NOMO-1 (cell line): ENCODE data around the gene ARHGEF10L.

Experiments used
- DNase-seq, 2 experiments: peaks; one replicate each; lab custom pipeline; 2025; ENCODE audit not compliant: unreplicated experiment in 2 of 2; lab: John Stamatoyannopoulos, UW

The ARHGEF10L gene

GRCh38 chr1:17568014-17568900, 28.8 kb downstream of the ARHGEF10L start:
- no peak for DNase-seq

- peak; percentile 41 to 53 for DNase-seq
Measured at GRCh38 chr1:17569200-17570139, 30.0 kb downstream of the ARHGEF10L start.

GRCh38 chr1:17570228-17570627, 30.7 kb downstream of the ARHGEF10L start:
- DNase-seq: no peak

DNA sequence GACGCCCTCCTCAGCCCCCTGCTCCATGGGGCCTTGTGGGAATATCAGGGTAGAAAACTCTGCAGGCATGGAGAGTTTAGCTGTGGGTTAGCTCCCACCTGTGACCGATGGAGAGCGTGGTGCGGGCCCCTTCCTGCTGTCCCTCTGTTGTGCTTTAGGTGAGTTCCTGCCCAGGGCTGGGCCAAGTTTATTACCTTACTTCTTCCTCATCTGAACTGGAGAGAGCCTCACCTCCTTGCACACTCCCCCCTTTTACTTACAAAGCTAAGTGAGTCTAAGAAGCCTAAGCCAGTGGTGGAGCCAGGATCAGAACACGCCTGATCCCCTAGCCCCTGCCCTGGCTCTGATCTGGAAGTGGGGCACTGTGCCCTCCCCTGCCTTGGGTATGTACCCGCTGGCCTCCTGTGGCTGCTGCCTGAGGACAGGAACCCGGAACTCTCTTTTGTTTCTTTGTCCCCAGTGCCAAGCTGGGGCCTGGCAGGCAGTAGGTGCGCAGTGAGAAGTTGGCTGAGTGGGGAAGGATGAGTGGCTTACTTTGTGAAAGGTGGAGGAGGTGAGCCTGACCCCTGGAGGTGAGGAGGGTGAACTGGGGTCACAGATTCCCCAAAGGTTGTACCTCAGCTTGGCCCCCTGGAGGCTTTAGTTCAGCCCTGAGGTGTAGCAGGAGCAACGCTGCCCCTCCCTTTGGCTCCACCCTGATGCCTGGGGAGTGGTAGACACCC, 32.9 kb downstream of the ARHGEF10L start:
- DNase-seq: peak in 1 of 2 experiments; percentile 17

GRCh38 chr1:17573518-17574041, 34.1 kb downstream of the ARHGEF10L start:
- DNase-seq: no peak

GRCh38 chr1:17574516-17574915, 35.0 kb downstream of the ARHGEF10L start:
- no peak for DNase-seq

- DNase-seq: no peak
Measured at GRCh38 chr1:17575797-17576518, 36.5 kb downstream of the ARHGEF10L start.

GRCh38 chr1:17576519-17576853, 37.0 kb downstream of the ARHGEF10L start:
- DNase-seq: no peak

- DNase-seq: no peak
Measured at GRCh38 chr1:17577907-17578297, 38.4 kb downstream of the ARHGEF10L start.

- DNase-seq: peak in 1 of 2 experiments; percentile 55
Measured at GRCh38 chr1:17579951-17580939, 40.7 kb downstream of the ARHGEF10L start.

DNA sequence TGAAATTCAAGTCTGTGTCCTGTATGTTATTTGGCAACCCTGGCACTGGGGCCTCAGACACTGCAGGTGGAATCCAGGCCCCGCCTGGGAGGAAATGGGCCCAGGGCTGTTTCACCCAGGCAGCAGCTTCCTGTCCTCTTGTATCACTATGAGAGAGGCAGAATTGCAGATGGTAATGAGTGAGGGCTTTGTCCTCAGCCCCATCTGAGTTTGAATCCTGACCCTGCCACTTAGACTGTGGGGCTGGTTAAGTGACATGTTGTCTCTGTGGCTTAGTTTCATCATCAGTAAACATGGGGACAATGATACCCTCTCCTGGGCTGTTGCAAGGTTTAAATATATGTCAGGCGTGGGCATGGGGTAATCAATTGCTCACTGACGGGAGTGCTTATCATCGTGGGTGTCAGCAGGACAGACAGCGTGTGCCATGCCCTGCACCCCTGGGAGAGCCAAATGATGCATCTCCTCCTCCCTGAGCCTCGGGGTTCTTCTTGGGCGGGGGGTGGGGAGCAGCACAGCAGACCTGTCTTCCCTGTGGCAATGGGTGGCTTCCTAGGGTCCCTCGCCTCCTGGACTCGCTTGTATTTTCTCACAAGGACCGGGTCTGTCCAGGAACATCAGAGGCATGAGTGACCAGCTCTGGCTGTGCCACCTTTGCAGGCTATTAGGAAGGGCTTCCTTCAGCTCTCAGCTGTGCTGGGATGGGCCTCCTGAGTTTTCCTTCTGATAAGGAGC, 42.1 kb downstream of the ARHGEF10L start:
- DNase-seq: peak; percentile 67 to 69

GRCh38 chr1:17582124-17582774, 42.8 kb downstream of the ARHGEF10L start:
- DNase-seq: no peak

DNA sequence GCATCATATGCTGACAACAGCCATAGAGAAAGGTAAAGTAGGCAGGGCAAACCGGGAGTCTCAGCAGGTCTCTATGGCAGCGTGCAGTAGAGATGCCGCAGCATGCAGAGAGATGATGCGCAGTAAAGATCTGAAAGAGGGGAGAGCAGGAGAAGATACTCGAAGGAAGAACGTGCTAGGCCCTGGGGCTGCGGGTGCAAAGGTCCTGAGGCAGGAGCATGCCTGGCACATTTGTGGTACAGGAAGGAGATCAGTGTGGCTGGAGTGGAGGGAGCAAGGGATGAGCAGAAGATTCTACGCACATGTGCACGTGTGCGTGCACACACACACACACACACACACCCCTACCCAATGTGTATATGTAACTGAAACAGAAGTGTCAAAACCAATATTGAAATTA, 45.0 kb downstream of the ARHGEF10L start:
- no peak for DNase-seq

GRCh38 chr1:17585266-17585987, 45.9 kb downstream of the ARHGEF10L start:
- DNase-seq: no peak

- peak; percentile 65 to 67 for DNase-seq
Measured at GRCh38 chr1:17586172-17586964, 46.9 kb downstream of the ARHGEF10L start.

- DNase-seq: no peak
Measured at GRCh38 chr1:17587693-17588047, 48.2 kb downstream of the ARHGEF10L start.
